Body of pancreas (tissue), 4 donors: ENCODE results near the gene DDX42. TPM values are rescaled to one million over a fixed set of nuclear protein-coding genes. Genes with fewer than 3 reads are reported as not detected.

Source experiments
- ATAC-seq: fragments of 150-250 bp; one replicate; pipeline ENCODE4 v1.9.1; 2016
- DNase-seq, 4 donors: peaks; one replicate each; pipeline ENCODE4 v3.0.0-alpha.2; 2019
- H3K27ac ChIP-seq, 4 donors: fragments of 200-600 bp; sonication (generic); 1 replicate in 3 of 4; 2 replicates in 1 of 4; pipeline versions ENCODE4 v1.5.1 to v1.6.1; 2016 to 2019; ENCODE audit warnings: mild to moderate bottlenecking in 1 of 4, mixed read lengths in 1 of 4, moderate library complexity in 1 of 4
- H3K27me3 ChIP-seq, 2 donors: fragments of 200-600 bp; sonication (generic); one replicate each; pipeline ENCODE4 v1.6.0; 2016; ENCODE audit warnings: mild to moderate bottlenecking in 1 of 2
- H3K36me3 ChIP-seq, 2 donors: fragments of 200-600 bp; sonication (generic); replicated peaks in 1 of 2; 2 replicates each; pipeline ENCODE4 v1.5.1; 2016; ENCODE audit warnings: low read depth in 2 of 2; ENCODE audit not compliant: insufficient read depth in 1 of 2
- H3K4me1 ChIP-seq: fragments of 200-600 bp; sonication (generic); one replicate; pipeline ENCODE4 v1.6.0; 2016
- H3K4me3 ChIP-seq, 2 donors: fragments of 200-600 bp; sonication (generic); 1 replicate in 1 of 2; 2 replicates in 1 of 2; pipeline ENCODE4 v1.5.1; 2016 to 2019
- H3K9me3 ChIP-seq, 3 donors: fragments of 200-600 bp; sonication (generic); 1 replicate in 2 of 3; 2 replicates in 1 of 3; pipeline ENCODE4 v1.5.1; 2016
- CTCF ChIP-seq, 7 experiments: fragments of 450-650 bp in 4 of 7; fragments of 200-600 bp in 3 of 7; sonication (generic) in 3 of 7; IDR thresholded peaks; one replicate each; pipeline ENCODE4 v1.5.1; 2016 to 2019; ENCODE audit warnings: antibody characterized with exemption in 7 of 7
- POLR2A ChIP-seq, 3 donors: fragments of 450-650 bp; IDR thresholded peaks; one replicate each; pipeline ENCODE4 v1.6.1; 2016; ENCODE audit warnings: antibody characterized with exemption in 3 of 3, mild to moderate bottlenecking in 2 of 3
- WGBS, 2 donors: methylation state at CpG; one replicate each; pipeline ENCODE4 v1.1.5; 2017; 5-methylcytosine and 5-hydroxymethylcytosine counted together
- intact Hi-C: fragments of 100-400 bp; cut with DNase I; formaldehyde crosslinking; loops from one replicate; pipeline ENCODE4 v1.15.1; 2023
- total RNA-seq, 2 donors: library from RNA; depleted of rRNA; stranded (reverse); fragments of >200 nt; gene quantifications; one replicate each; pipeline ENCODE4 v1.1.0, GENCODE V29; 2016

Gene DDX42
- total RNA-seq, 2 donors from 2014 or later: 114 to 116 TPM

- ATAC-seq: no peak
- Histone ChIP-seq H3K27me3 (no peaks in the 10 kb centered on the region), H3K36me3 (peaks cover 11 to 32% of the 10 kb centered on the region in 2 donors), H3K4me3 (no peak overlapping the region), H3K4me1 (peaks cover 60% of the 10 kb centered on the region), H3K9me3 (no peaks in the 10 kb centered on the region), H3K27ac (peak overlapping the region in 3 of 4 donors; percentile 87 to 94 (median 92))
- WGBS, 2 donors: 87 to 90% methylated on average over 7 of the region's 7 CpGs
- TF ChIP-seq POLR2A (IDR thresholded peaks at IDR 0.05): no peak
- TF ChIP-seq CTCF (IDR thresholded peaks at IDR 0.05): no peak
- intact Hi-C loops: loop anchor here (10.0 kb wide), 1 partner anchor 62 kb away; the partner anchor contains the start of genes CCDC47 and DDX42
- DNase-seq: no peak
Measured at GRCh38 chr17:63836811-63837210, 62.8 kb downstream of the DDX42 start.

- no peak overlapping the region for H3K4me3 ChIP-seq
- DNase-seq: no peak
- ATAC-seq: no peak
- H3K27me3 ChIP-seq: no peaks in the 10 kb centered on the region
- 76 to 87% methylated on average over 5 to 12 of the region's 12 CpGs for WGBS, 2 donors
- intact Hi-C loops: loop anchor here (10.0 kb wide), 1 partner anchor 63 kb away; the partner anchor contains the start of genes CCDC47 and DDX42
- no peak for TF ChIP-seq CTCF (IDR thresholded peaks at IDR 0.05)
- no peak for TF ChIP-seq POLR2A (IDR thresholded peaks at IDR 0.05)
- H3K4me1 ChIP-seq: peaks cover 60% of the 10 kb centered on the region
- H3K27ac ChIP-seq: peak overlapping the region; percentile 68 to 94 (median 90)
- peaks cover 11 to 26% of the 10 kb centered on the region in 2 donors for H3K36me3 ChIP-seq
- H3K9me3 ChIP-seq: no peaks in the 10 kb centered on the region
Measured at GRCh38 chr17:63837480-63837879, 63.5 kb downstream of the DDX42 start.

GRCh38 chr17:63837962-63838600 lies 64.1 kb downstream of the DDX42 start:
- H3K4me3 ChIP-seq: no peak overlapping the region
- DNase-seq: no peak
- intact Hi-C loops: loop anchor here (10.0 kb wide), 1 partner anchor 63 kb away; the partner anchor contains the start of genes CCDC47 and DDX42
- TF ChIP-seq POLR2A (IDR thresholded peaks at IDR 0.05) (no peak), CTCF (IDR thresholded peaks at IDR 0.05) (no peak)
- no peaks in the 10 kb centered on the region for H3K9me3 ChIP-seq
- WGBS, 2 donors: 60 to 65% methylated on average over 5 of the region's 5 CpGs
- H3K36me3 ChIP-seq: peaks cover 11 to 20% of the 10 kb centered on the region in 2 donors
- peak overlapping the region; percentile 68 to 94 (median 90) for H3K27ac ChIP-seq
- H3K27me3 ChIP-seq: no peaks in the 10 kb centered on the region
- no peak for ATAC-seq
- H3K4me1 ChIP-seq: peaks cover 60% of the 10 kb centered on the region

GRCh38 chr17:63838631-63839171 lies 64.7 kb downstream of the DDX42 start:
- peak overlapping the region; percentile 68 to 94 (median 90) for H3K27ac ChIP-seq
- H3K36me3 ChIP-seq: peaks cover 5 to 14% of the 10 kb centered on the region in 2 donors
- no peak overlapping the region for H3K4me3 ChIP-seq
- peak in 2 of 3 donors; percentile 42 to 51 for TF ChIP-seq POLR2A (IDR thresholded peaks at IDR 0.05)
- TF ChIP-seq CTCF (IDR thresholded peaks at IDR 0.05): no peak
- 27 to 34% methylated on average over 6 to 7 of the region's 7 CpGs for WGBS, 2 donors
- intact Hi-C loops: loop anchor here (10.0 kb wide), 1 partner anchor 64 kb away; the partner anchor contains the start of genes CCDC47 and DDX42
- no peaks in the 10 kb centered on the region for H3K9me3 ChIP-seq
- DNase-seq (peak; percentile 93 to 97 (median 96)), ATAC-seq (peak; percentile 60)
- no peaks in the 10 kb centered on the region for H3K27me3 ChIP-seq
- peaks cover 63% of the 10 kb centered on the region for H3K4me1 ChIP-seq
